Parathyroid adenoma (tissue), 2 donors: ENCODE data around the gene MEF2C.

Source experiments
- H2AFZ ChIP-seq: fragments of 300-600 bp; sonication (generic); one replicate; pipeline ENCODE4 v1.7.0; 2017; ENCODE audit warnings: antibody characterized with exemption, mild to moderate bottlenecking
- H3K27ac ChIP-seq: fragments of 300-600 bp; sonication (generic); one replicate; pipeline ENCODE4 v1.7.0; 2017
- H3K27me3 ChIP-seq: fragments of 300-600 bp; sonication (generic); one replicate; pipeline ENCODE4 v1.7.0; 2017; ENCODE audit warnings: low read length; ENCODE audit not compliant: control insufficient read depth, insufficient read depth
- H3K36me3 ChIP-seq: fragments of 300-600 bp; sonication (generic); one replicate; pipeline ENCODE4 v1.7.0; 2017; ENCODE audit warnings: low read length; ENCODE audit not compliant: control insufficient read depth, insufficient read depth
- H3K4me1 ChIP-seq: fragments of 300-600 bp; sonication (generic); one replicate; pipeline ENCODE4 v1.7.0; 2017; ENCODE audit warnings: control low read depth
- H3K4me2 ChIP-seq: fragments of 300-600 bp; sonication (generic); one replicate; pipeline ENCODE4 v1.7.0; 2017; ENCODE audit warnings: low read length
- H3K4me3 ChIP-seq: fragments of 300-600 bp; sonication (generic); one replicate; pipeline ENCODE4 v1.7.0; 2017; ENCODE audit warnings: low read depth, low read length
- H3K79me2 ChIP-seq: fragments of 300-600 bp; sonication (generic); one replicate; pipeline ENCODE4 v1.7.0; 2017; ENCODE audit warnings: control low read depth
- H3K9ac ChIP-seq: fragments of 300-600 bp; sonication (generic); one replicate; pipeline ENCODE4 v1.7.0; 2017; ENCODE audit warnings: mild to moderate bottlenecking
- H3K9me3 ChIP-seq: fragments of 300-600 bp; sonication (generic); one replicate; pipeline ENCODE4 v1.7.0; 2017; ENCODE audit warnings: low read length; ENCODE audit not compliant: control insufficient read depth
- TF ChIP-seq, protein P1 (sequence below): fragments of 300-600 bp; sonication (generic); IDR thresholded peaks from one replicate; pipeline ENCODE4 v1.7.0; 2017; ENCODE audit warnings: antibody characterized with exemption, mild to moderate bottlenecking
- donor health status: primary hyperparathyroidism.

MEF2C gene

DNA sequence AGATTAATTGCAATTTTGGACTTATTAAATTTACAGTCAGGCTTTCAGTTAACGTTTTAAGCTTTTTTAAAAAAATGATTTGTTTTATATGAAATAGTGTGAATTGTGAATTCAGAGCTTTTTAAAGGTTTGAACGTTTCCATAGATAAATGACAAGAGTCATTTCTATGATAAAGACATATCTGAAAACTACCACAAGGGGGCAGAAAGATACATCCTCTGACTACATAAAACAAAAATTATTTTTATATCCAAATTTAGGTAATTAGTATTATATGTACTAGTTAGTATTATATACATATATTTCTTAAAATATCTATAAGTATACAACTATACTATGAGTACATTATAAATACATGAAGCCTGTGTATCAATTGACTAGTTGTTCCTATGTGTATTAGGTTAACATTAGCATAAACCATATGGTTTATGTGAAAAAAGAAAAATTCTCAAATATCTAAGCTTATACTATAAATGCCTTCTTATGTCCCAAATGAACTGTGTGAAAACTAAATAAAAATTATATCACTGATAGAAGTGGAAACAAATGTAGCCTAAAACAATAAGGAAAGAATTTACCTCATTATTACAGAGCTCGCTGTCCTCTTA lies 155.2 kb downstream of the MEF2C start:
- Histone ChIP-seq H3K36me3 (no peaks in the 10 kb centered on the region), H2AFZ (no peak overlapping the region), H3K4me3 (no peak overlapping the region), H3K27me3 (no peaks in the 10 kb centered on the region), H3K9me3 (no peaks in the 10 kb centered on the region), H3K79me2 (no peaks in the 10 kb centered on the region), H3K4me2 (no peak overlapping the region), H3K27ac (no peak overlapping the region), H3K4me1 (no peaks in the 10 kb centered on the region), H3K9ac (no peak overlapping the region)
- TF ChIP-seq, protein P1, sequence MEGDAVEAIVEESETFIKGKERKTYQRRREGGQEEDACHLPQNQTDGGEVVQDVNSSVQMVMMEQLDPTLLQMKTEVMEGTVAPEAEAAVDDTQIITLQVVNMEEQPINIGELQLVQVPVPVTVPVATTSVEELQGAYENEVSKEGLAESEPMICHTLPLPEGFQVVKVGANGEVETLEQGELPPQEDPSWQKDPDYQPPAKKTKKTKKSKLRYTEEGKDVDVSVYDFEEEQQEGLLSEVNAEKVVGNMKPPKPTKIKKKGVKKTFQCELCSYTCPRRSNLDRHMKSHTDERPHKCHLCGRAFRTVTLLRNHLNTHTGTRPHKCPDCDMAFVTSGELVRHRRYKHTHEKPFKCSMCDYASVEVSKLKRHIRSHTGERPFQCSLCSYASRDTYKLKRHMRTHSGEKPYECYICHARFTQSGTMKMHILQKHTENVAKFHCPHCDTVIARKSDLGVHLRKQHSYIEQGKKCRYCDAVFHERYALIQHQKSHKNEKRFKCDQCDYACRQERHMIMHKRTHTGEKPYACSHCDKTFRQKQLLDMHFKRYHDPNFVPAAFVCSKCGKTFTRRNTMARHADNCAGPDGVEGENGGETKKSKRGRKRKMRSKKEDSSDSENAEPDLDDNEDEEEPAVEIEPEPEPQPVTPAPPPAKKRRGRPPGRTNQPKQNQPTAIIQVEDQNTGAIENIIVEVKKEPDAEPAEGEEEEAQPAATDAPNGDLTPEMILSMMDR: peak; percentile 18

GRCh38 chr5:88725454-88725853 lies 157.5 kb downstream of the MEF2C start:
- Histone ChIP-seq H3K27ac (no peak overlapping the region), H3K79me2 (no peaks in the 10 kb centered on the region), H3K4me1 (no peaks in the 10 kb centered on the region), H3K4me2 (no peak overlapping the region), H3K9me3 (no peaks in the 10 kb centered on the region), H3K9ac (no peak overlapping the region), H3K4me3 (no peak overlapping the region), H3K27me3 (no peaks in the 10 kb centered on the region), H2AFZ (no peak overlapping the region), H3K36me3 (no peaks in the 10 kb centered on the region)
- TF ChIP-seq, protein P1: no peak

- Histone ChIP-seq H3K27ac (no peak overlapping the region), H3K36me3 (no peaks in the 10 kb centered on the region)
- TF ChIP-seq, protein P1: no peak
Measured at GRCh38 chr5:88724201-88724600, 158.8 kb downstream of the MEF2C start.

DNA sequence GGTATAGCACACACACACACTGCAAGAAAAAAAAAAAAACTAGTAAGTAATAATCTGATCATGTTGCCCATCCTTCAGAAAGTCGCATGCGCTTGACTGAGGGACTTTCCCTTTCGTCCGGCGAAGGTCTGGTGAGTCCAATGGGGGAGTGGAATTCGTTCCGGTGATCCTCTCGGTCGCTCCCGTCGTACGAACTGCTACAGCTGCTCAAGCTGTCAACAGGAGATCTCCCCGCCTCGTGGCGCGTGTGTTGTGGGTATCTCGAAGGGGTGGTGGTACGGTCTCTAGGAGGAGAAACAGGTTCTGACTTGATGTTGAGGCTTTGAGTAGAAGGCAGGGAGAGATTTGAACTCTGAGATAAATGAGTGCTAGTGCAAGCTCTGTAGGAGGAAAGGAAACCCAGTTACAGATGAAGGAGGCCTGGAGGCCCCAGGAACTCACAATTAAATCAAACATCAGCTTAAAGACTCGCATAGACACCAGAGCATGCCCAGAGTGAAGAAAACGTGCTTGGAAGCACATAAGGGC lies 160.4 kb downstream of the MEF2C start:
- no peak overlapping the region for H3K4me3 ChIP-seq
- no peak overlapping the region for H3K27ac ChIP-seq
- H3K9ac ChIP-seq: no peak overlapping the region
- H3K79me2 ChIP-seq: no peaks in the 10 kb centered on the region
- H2AFZ ChIP-seq: no peak overlapping the region
- no peaks in the 10 kb centered on the region for H3K9me3 ChIP-seq
- TF ChIP-seq, protein P1: no peak
- H3K27me3 ChIP-seq: no peaks in the 10 kb centered on the region
- no peaks in the 10 kb centered on the region for H3K36me3 ChIP-seq
- no peaks in the 10 kb centered on the region for H3K4me1 ChIP-seq
- H3K4me2 ChIP-seq: no peak overlapping the region

More at GRCh38 chr5:88724201-88724600, 158.8 kb downstream of the MEF2C start:
- H3K4me3 ChIP-seq: no peak overlapping the region
- no peaks in the 10 kb centered on the region for H3K79me2 ChIP-seq
- H3K9me3 ChIP-seq: no peaks in the 10 kb centered on the region
- H3K4me1 ChIP-seq: no peaks in the 10 kb centered on the region
- no peak overlapping the region for H3K4me2 ChIP-seq
- H3K27me3 ChIP-seq: no peaks in the 10 kb centered on the region
- no peak overlapping the region for H3K9ac ChIP-seq
- no peak overlapping the region for H2AFZ ChIP-seq

DNA sequence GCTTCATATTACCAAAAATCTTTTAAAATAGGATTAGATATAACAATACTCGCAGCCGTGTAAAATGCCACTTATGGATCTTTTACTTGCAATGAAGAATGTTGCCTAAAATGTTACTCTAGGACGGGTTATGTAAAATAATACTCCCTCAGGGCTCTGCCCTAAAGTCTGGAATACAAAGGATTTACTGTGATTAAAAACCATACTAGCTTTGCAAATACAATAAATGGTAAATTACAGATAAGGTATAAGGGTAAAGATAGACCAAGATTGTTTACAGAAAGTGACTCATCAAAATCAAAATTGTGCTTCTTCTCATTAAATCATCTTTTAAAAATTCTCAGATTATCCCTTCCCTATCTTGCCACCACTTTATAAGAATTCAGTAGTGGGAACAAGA lies 163.6 kb downstream of the MEF2C start:
- TF ChIP-seq, protein P1: no peak
- Histone ChIP-seq H3K4me3 (no peak overlapping the region), H3K4me2 (no peak overlapping the region), H2AFZ (no peak overlapping the region), H3K27me3 (no peaks in the 10 kb centered on the region), H3K9ac (no peak overlapping the region), H3K79me2 (no peaks in the 10 kb centered on the region), H3K4me1 (no peaks in the 10 kb centered on the region), H3K9me3 (no peaks in the 10 kb centered on the region), H3K27ac (no peak overlapping the region), H3K36me3 (no peaks in the 10 kb centered on the region)
